HL-60 (cell line): Measurements from ENCODE around the gene SLC38A1.

Experiments
- POLR2AphosphoS5 ChIP-seq: IDR thresholded peaks from 2 replicates; pipeline ENCODE4 v1.6.1; 2012; ENCODE audit warnings: low read depth
- TF ChIP-seq, protein P1 (sequence below): IDR thresholded peaks from one replicate; pipeline ENCODE4 v1.5.1; 2011; ENCODE audit warnings: low read length, control low read depth, inconsistent platforms; ENCODE audit not compliant: insufficient read depth

DNA sequence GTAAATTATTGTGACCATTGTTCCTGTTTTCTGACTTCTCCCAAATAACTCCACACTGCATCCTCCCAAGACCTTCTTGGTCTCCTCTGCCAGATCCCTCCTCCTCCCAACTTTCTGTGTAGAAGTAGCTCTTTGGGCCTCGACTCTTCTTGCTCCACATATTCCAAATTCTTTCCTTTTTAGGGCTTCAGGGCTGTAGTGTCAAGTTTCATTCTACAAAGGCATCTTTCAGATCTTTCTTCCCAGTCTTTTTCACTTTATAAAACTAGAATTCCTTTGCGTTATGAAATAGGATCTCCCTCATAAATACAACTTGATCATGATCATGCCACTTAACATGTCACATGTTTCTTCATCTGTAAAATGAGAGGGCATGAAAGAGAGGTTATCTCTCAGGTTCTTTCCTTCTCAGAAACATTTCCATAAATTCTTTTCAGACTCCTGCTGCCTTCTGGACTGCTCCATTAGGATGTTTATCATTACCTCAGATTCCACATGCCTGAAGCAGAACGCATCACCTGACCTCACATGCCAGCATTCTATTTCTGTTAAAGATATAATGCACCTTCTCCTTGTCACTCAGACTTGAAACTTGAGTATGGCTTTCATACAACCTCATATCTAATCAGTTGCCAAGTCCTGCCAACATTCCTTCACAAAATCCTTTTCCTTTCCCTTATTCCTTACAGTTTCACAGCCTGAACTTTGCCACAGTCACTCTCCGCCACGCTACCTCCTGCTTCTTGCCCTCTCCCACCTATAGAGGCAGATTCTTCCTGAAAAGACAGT is 8.5 kb downstream of the SLC38A1 start:
- TF ChIP-seq, protein P1, sequence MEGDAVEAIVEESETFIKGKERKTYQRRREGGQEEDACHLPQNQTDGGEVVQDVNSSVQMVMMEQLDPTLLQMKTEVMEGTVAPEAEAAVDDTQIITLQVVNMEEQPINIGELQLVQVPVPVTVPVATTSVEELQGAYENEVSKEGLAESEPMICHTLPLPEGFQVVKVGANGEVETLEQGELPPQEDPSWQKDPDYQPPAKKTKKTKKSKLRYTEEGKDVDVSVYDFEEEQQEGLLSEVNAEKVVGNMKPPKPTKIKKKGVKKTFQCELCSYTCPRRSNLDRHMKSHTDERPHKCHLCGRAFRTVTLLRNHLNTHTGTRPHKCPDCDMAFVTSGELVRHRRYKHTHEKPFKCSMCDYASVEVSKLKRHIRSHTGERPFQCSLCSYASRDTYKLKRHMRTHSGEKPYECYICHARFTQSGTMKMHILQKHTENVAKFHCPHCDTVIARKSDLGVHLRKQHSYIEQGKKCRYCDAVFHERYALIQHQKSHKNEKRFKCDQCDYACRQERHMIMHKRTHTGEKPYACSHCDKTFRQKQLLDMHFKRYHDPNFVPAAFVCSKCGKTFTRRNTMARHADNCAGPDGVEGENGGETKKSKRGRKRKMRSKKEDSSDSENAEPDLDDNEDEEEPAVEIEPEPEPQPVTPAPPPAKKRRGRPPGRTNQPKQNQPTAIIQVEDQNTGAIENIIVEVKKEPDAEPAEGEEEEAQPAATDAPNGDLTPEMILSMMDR, result no peak
- TF ChIP-seq POLR2AphosphoS5, result no peak
